ENCODE measurements around the gene ISG15. TPM values are rescaled to one million over a fixed set of nuclear protein-coding genes. Genes with fewer than 3 reads are reported as not detected.

Gene ISG15
- polyA plus RNA-seq, 1 of the 3 experiments (the other 2 are of a cell fraction): 28.6 TPM

GRCh38 chr1:1046243-1046642 is 32.9 kb downstream of the ISG15 start (continued):
- no peak for TF ChIP-seq TAF1 (IDR thresholded peaks at IDR 0.05; ENCODE audit: borderline replicate concordance, low read depth, low read length)

- Histone ChIP-seq H3K4me2 (no peak overlapping the region), H4K20me1 (ENCODE audit: insufficient read depth) (no peaks in the 10 kb centered on the region), H3K27ac (ENCODE audit: low read depth in 2 of 2, low read length in 1 of 2) (no peak overlapping the region), H3K9me3 (no peaks in the 10 kb centered on the region), H3K4me1 (ENCODE audit: control insufficient read depth in 1 of 2, insufficient read depth in 2 of 2, low read depth in 1 of 2, low read length in 1 of 2) (no peaks in the 10 kb centered on the region), H3F3A (replicated peaks; ENCODE audit: insufficient read depth) (no peaks in the 10 kb centered on the region), H3K9me2 (no peaks in the 10 kb centered on the region), H3K4me3 (ENCODE audit: low read depth in 2 of 2, low read length in 1 of 2) (no peak overlapping the region), H3K79me2 (ENCODE audit: insufficient read depth) (no peaks in the 10 kb centered on the region), H3K9ac (no peak overlapping the region), H3K27me3 (ENCODE audit: insufficient read depth) (no peaks in the 10 kb centered on the region), H3K36me3 (replicated peaks in 1 of 2; ENCODE audit: control insufficient read depth in 1 of 2, insufficient read depth in 2 of 2, low read length in 1 of 2) (peaks cover 0 to 25% of the 10 kb centered on the region in 2 experiments), H2AFZ (ENCODE audit: low read depth) (no peak overlapping the region)
- no CpG with 5 or more reads among the region's 26 CpGs for WGBS (ENCODE audit: low lambda C conversion rate)
- no peak for TF ChIP-seq FOXJ3 (CRISPR knock-in tag; IDR thresholded peaks at IDR 0.05)
- CTCF ChIA-PET: interaction anchor here (1.5 kb wide), 1 partner anchor 17 kb away, joined by 3 read pairs; no protein-coding TSS in a partner anchor
- POLR2A ChIA-PET: no interaction called here
- no peak for DNase-seq
Observed at GRCh38 chr1:1046767-1047166, 33.5 kb downstream of the ISG15 start.

GRCh38 chr1:1047407-1047806 is 34.1 kb downstream of the ISG15 start:
- TF ChIP-seq NRF1 (IDR thresholded peaks at IDR 0.05; ENCODE audit: low read depth, low read length) (no peak), RCOR1 (IDR thresholded peaks at IDR 0.05; ENCODE audit: low read length) (no peak), TCF12 (IDR thresholded peaks at IDR 0.05) (no peak)
- Histone ChIP-seq H3K9me3 (no peaks in the 10 kb centered on the region), H3K4me1 (ENCODE audit: control insufficient read depth in 1 of 2, insufficient read depth in 2 of 2, low read depth in 1 of 2, low read length in 1 of 2) (no peaks in the 10 kb centered on the region), H3K79me2 (ENCODE audit: insufficient read depth) (no peaks in the 10 kb centered on the region), H3K4me3 (ENCODE audit: low read depth in 2 of 2, low read length in 1 of 2) (no peak overlapping the region), H3K4me2 (no peak overlapping the region), H3F3A (replicated peaks; ENCODE audit: insufficient read depth) (no peaks in the 10 kb centered on the region), H3K27ac (ENCODE audit: low read depth in 2 of 2, low read length in 1 of 2) (no peak overlapping the region), H2AFZ (ENCODE audit: low read depth) (no peak overlapping the region), H3K27me3 (ENCODE audit: insufficient read depth) (no peaks in the 10 kb centered on the region), H4K20me1 (ENCODE audit: insufficient read depth) (no peaks in the 10 kb centered on the region), H3K9me2 (no peaks in the 10 kb centered on the region), H3K9ac (no peak overlapping the region), H3K36me3 (replicated peaks in 1 of 2; ENCODE audit: control insufficient read depth in 1 of 2, insufficient read depth in 2 of 2, low read length in 1 of 2) (peaks cover 0 to 25% of the 10 kb centered on the region in 2 experiments)
- DNase-seq: no peak
- ChIA-PET POLR2A (no interaction called here), CTCF (interaction anchor here (0.8 to 1.9 kb wide), 4 partner anchors 11 to 43 kb away, joined by 3 to 6 read pairs (median 4); no protein-coding TSS in a partner anchor)
- WGBS (ENCODE audit: low lambda C conversion rate): 100% methylated on average over 7 of the region's 19 CpGs

DNA sequence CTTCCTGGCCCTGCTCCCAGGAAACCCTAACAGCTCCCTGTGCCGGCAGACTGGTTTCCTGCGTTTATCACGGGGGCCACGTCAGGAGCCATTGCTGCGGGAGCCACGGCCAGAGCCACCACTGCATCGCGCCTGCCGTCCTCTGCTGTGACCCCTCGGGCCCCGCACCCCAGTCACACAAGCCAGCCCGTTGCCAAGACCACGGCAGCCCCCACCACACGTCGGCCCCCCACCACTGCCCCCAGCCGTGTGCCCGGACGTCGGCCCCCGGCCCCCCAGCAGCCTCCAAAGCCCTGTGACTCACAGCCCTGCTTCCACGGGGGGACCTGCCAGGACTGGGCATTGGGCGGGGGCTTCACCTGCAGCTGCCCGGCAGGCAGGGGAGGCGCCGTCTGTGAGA is 34.7 kb downstream of the ISG15 start:
- ChIA-PET CTCF (interaction anchor here (0.8 to 1.9 kb wide), 4 partner anchors 11 to 42 kb away, joined by 3 to 6 read pairs (median 4); no protein-coding TSS in a partner anchor), POLR2A (no interaction called here)
- Histone ChIP-seq H3K79me2 (ENCODE audit: insufficient read depth) (no peaks in the 10 kb centered on the region), H2AFZ (ENCODE audit: low read depth) (no peak overlapping the region), H4K20me1 (ENCODE audit: insufficient read depth) (no peaks in the 10 kb centered on the region), H3K36me3 (replicated peaks in 1 of 2; ENCODE audit: control insufficient read depth in 1 of 2, insufficient read depth in 2 of 2, low read length in 1 of 2) (peaks cover 0 to 25% of the 10 kb centered on the region in 2 experiments), H3K9me3 (no peaks in the 10 kb centered on the region), H3K9ac (no peak overlapping the region), H3K9me2 (no peaks in the 10 kb centered on the region), H3K27me3 (ENCODE audit: insufficient read depth) (no peaks in the 10 kb centered on the region), H3K4me3 (ENCODE audit: low read depth in 2 of 2, low read length in 1 of 2) (no peak overlapping the region), H3K27ac (ENCODE audit: low read depth in 2 of 2, low read length in 1 of 2) (no peak overlapping the region), H3K4me2 (no peak overlapping the region), H3F3A (replicated peaks; ENCODE audit: insufficient read depth) (no peaks in the 10 kb centered on the region), H3K4me1 (ENCODE audit: control insufficient read depth in 1 of 2, insufficient read depth in 2 of 2, low read depth in 1 of 2, low read length in 1 of 2) (no peaks in the 10 kb centered on the region)
- 94% methylated on average over 5 of the region's 25 CpGs for whole genome bisulfite sequencing (ENCODE audit: low lambda C conversion rate)
- DNase-seq: no peak
- TF ChIP-seq SMC3 (IDR thresholded peaks at IDR 0.05; ENCODE audit: low read depth, low read length) (no peak), RXRA (IDR thresholded peaks at IDR 0.05; ENCODE audit: borderline replicate concordance, low read depth) (no peak), GABPA (IDR thresholded peaks at IDR 0.05; ENCODE audit: low read depth) (no peak), TCF12 (IDR thresholded peaks at IDR 0.05) (no peak), CTCF (IDR thresholded peaks at IDR 0.05) (no peak), MEF2A (IDR thresholded peaks at IDR 0.05; ENCODE audit: borderline replicate concordance, low read depth) (no peak), ELF1 (IDR thresholded peaks at IDR 0.05) (no peak), TAF1 (IDR thresholded peaks at IDR 0.05; ENCODE audit: borderline replicate concordance, low read depth, low read length) (no peak), YY1 (IDR thresholded peaks at IDR 0.05; ENCODE audit: low read depth) (no peak), REST (IDR thresholded peaks at IDR 0.05; ENCODE audit: low read depth, low read length) (no peak), JUND (IDR thresholded peaks at IDR 0.05) (no peak)
- TF ChIP-seq, protein P1, sequence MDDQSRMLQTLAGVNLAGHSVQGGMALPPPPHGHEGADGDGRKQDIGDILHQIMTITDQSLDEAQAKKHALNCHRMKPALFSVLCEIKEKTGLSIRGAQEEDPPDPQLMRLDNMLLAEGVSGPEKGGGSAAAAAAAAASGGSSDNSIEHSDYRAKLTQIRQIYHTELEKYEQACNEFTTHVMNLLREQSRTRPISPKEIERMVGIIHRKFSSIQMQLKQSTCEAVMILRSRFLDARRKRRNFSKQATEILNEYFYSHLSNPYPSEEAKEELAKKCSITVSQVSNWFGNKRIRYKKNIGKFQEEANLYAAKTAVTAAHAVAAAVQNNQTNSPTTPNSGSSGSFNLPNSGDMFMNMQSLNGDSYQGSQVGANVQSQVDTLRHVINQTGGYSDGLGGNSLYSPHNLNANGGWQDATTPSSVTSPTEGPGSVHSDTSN (IDR thresholded peaks at IDR 0.05): no peak
